ENCODE results near the gene VPS18. TPM values are rescaled to one million over a fixed set of nuclear protein-coding genes. Genes with fewer than 3 reads are reported as not detected.

The VPS18 gene
- total RNA-seq, 3 donors from 2014 or later: 15.9 to 16.7 (median 16.4) TPM

DNA sequence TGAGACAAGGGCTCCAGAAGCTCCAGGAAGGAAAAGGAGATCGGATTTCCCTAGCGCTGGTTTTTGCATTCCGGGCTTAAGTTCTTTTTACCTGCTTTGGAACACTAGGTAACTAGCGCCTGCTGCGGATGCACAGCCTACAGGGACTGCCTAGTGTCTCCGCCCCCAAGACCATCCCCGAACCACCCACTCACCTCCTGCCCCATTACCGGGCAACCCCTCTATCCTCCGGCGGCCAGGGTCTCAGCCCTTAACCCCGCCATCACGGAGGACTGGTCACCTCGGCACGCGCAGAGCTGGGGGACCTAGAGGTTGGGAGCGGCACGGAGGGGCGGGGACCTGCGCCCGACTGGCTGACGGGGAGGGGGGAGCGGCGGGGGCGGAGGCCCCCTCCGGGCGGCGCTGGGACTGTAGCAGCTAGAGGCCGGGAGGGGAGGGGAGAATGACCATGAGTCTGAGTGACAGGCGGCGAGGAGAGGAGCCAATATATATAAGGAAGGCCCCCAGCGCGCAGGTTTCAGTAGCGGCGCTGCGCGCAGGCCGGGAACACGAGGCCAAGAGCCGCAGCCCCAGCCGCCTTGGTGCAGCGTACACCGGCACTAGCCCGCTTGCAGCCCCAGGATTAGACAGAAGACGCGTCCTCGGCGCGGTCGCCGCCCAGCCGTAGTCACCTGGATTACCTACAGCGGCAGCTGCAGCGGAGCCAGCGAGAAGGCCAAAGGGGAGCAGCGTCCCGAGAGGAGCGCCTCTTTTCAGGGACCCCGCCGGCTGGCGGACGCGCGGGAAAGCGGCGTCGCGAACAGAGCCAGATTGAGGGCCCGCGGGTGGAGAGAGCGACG, 34.8 kb downstream of the VPS18 start, which contains the start of gene DLL4:
Gene DLL4 (plus strand): TSS at position 520 of the 839 bp plus-strand sequence. CDS start 329 bp downstream, outside the sequence.
- peaks cover 41% of the 10 kb centered on the region for H3K4me1 Mint-ChIP-seq (ENCODE audit: low read depth)
- ATAC-seq: peak; percentile 51 to 55
- DNase-seq: peak; percentile 33
- peak within 1 kb of the TSS; percentile 71 for H3K4me3 Mint-ChIP-seq
- H3K9me3 Mint-ChIP-seq: no peaks in the 10 kb centered on the region
- peaks cover 70% of the 10 kb centered on the region for H3K27me3 Mint-ChIP-seq (ENCODE audit: low read depth)
- H3K36me3 Mint-ChIP-seq (ENCODE audit: insufficient read depth): no peaks in the 10 kb centered on the region

GRCh38 chr15:40929660-40930429, 35.6 kb downstream of the VPS18 start:
- peak overlapping the region; percentile 71 for H3K4me3 Mint-ChIP-seq

DNA sequence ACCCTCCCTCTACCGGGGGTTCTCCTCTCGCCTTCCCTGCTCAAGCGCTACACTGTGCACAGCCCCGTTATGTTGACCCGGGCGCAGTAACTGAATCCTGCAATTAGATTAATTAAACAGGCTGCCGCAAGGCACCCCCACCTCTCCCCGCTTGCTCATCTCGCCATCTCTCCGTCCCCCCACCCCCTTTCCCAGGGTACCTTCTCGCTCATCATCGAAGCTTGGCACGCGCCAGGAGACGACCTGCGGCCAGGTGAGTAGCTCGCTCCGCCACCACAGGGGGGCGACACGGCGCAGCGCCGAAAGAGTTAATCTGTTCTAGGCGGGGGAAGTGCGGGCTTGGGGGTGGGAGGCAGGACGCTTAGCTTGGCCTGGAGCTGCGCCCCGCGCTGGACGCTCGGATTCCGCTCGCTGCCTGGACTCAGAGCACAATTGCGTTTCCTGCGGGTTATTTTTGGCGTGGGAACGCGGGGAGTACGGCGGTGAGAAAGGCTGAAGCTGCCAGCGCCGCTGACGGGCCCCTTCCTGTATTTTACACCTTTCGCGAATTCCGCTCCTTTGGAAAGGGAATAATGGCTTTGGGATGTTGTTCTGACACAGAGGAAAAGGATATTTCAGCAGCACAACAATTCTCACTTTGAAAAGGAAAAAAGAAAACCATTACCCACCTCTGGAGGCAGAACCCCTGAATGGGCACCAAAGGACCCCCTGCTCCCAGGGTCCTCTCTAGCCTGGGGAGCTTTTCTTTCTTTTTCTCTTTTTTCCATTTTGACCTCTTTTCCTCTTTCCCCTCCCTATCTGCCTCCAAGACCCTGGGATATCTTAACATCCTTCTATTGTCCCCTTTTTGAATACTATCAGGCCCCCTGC, 36.4 kb downstream of the VPS18 start:
- peak overlapping the region; percentile 71 for H3K4me3 Mint-ChIP-seq
- ATAC-seq (peak in 1 of 2 donors; percentile 16), DNase-seq (peak; percentile 53)
- H3K9me3 Mint-ChIP-seq: no peaks in the 10 kb centered on the region
- H3K36me3 Mint-ChIP-seq (ENCODE audit: insufficient read depth): no peaks in the 10 kb centered on the region
- peaks cover 41% of the 10 kb centered on the region for H3K4me1 Mint-ChIP-seq (ENCODE audit: low read depth)
- peaks cover 62% of the 10 kb centered on the region for H3K27me3 Mint-ChIP-seq (ENCODE audit: low read depth)

More at GRCh38 chr15:40929660-40930429, 35.6 kb downstream of the VPS18 start:
- DNase-seq (no peak), ATAC-seq (peak in 1 of 2 donors; percentile 3)
- Mint-ChIP-seq H3K27me3 (ENCODE audit: low read depth) (peaks cover 70% of the 10 kb centered on the region), H3K36me3 (ENCODE audit: insufficient read depth) (no peaks in the 10 kb centered on the region), H3K4me1 (ENCODE audit: low read depth) (peaks cover 41% of the 10 kb centered on the region), H3K9me3 (no peaks in the 10 kb centered on the region)

DNA sequence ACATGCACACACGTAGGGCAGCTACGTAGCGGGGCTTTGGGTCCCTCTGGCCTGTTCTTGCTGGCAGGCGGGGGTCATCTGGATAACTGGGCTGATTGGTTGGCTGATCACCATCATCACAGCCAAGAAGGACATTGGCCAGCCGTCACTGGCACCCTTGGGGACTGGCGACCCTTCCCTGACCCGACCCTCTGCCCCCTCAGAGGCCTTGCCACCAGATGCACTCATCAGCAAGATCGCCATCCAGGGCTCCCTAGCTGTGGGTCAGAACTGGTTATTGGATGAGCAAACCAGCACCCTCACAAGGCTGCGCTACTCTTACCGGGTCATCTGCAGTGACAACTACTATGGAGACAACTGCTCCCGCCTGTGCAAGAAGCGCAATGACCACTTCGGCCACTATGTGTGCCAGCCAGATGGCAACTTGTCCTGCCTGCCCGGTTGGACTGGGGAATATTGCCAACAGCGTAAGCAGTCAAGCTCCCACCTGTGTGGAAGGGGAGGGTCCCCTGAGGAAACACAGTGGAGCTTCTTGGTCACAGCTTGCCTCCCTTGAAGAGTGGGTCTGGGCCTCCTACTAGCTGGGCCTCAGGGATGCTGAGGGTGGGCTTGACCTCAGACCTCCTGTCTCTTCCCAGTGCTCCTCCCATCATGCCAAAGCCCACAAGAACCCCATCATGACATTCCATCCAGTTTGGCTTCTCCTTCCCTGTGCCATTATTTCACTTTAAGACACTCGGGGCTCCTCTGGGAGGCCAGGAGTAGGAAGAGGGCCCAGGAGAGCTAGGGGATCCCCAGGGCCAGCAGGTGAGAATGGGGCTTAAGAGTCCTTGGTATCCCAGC, 37.3 kb downstream of the VPS18 start:
- no peak for ATAC-seq
- no peak for DNase-seq
- H3K4me3 Mint-ChIP-seq: peak overlapping the region; percentile 24
- H3K27me3 Mint-ChIP-seq (ENCODE audit: low read depth): peaks cover 55% of the 10 kb centered on the region
- peaks cover 37% of the 10 kb centered on the region for H3K4me1 Mint-ChIP-seq (ENCODE audit: low read depth)
- no peaks in the 10 kb centered on the region for H3K36me3 Mint-ChIP-seq (ENCODE audit: insufficient read depth)
- H3K9me3 Mint-ChIP-seq: no peaks in the 10 kb centered on the region

- no peak for ATAC-seq
- Mint-ChIP-seq H3K4me3 (no peak overlapping the region), H3K27me3 (ENCODE audit: low read depth) (peaks cover 48% of the 10 kb centered on the region), H3K9me3 (no peaks in the 10 kb centered on the region), H3K4me1 (ENCODE audit: low read depth) (peaks cover 31% of the 10 kb centered on the region), H3K36me3 (ENCODE audit: insufficient read depth) (no peaks in the 10 kb centered on the region)
- no peak for DNase-seq
Observed at GRCh38 chr15:40932156-40932555, 37.9 kb downstream of the VPS18 start.

GRCh38 chr15:40932649-40933516, 38.6 kb downstream of the VPS18 start:
- no peak overlapping the region for H3K4me3 Mint-ChIP-seq
- no peaks in the 10 kb centered on the region for H3K36me3 Mint-ChIP-seq (ENCODE audit: insufficient read depth)
- peaks cover 45% of the 10 kb centered on the region for H3K27me3 Mint-ChIP-seq (ENCODE audit: low read depth)
- ATAC-seq (no peak), DNase-seq (no peak)
- no peaks in the 10 kb centered on the region for H3K9me3 Mint-ChIP-seq
- H3K4me1 Mint-ChIP-seq (ENCODE audit: low read depth): peaks cover 29% of the 10 kb centered on the region

DNA sequence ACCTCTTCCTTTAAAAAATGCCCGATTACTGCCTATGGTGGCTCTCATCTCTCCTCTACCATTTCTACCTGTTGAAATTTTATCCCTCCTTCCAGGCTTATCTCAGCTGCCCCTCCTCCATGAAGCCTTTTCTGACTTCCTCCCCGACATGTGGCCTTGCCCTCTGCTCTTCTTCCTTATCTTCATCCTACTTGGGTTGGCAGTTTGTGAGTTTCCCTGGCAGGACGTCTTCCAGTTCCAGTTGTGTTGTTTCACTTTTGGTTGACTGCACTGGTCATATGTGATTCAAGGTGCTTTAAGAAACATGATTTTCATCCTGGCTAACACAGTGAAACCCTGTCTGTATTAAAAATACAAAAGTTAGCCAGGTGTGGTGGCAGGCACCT, 39.3 kb downstream of the VPS18 start:
- ATAC-seq: no peak
- Mint-ChIP-seq H3K4me1 (ENCODE audit: low read depth) (peaks cover 25% of the 10 kb centered on the region), H3K27me3 (ENCODE audit: low read depth) (peaks cover 41% of the 10 kb centered on the region), H3K9me3 (no peaks in the 10 kb centered on the region), H3K4me3 (no peak overlapping the region), H3K36me3 (ENCODE audit: insufficient read depth) (no peaks in the 10 kb centered on the region)
- DNase-seq: no peak

- H3K36me3 Mint-ChIP-seq (ENCODE audit: insufficient read depth): no peaks in the 10 kb centered on the region
- DNase-seq (no peak), ATAC-seq (no peak)
- H3K4me1 Mint-ChIP-seq (ENCODE audit: low read depth): peaks cover 20% of the 10 kb centered on the region
- H3K9me3 Mint-ChIP-seq: no peaks in the 10 kb centered on the region
- H3K27me3 Mint-ChIP-seq (ENCODE audit: low read depth): peaks cover 34% of the 10 kb centered on the region
- no peak overlapping the region for H3K4me3 Mint-ChIP-seq
Observed at GRCh38 chr15:40934457-40934856, 40.2 kb downstream of the VPS18 start.

- no peaks in the 10 kb centered on the region for H3K9me3 Mint-ChIP-seq
- ATAC-seq: no peak
- no peak overlapping the region for H3K4me3 Mint-ChIP-seq
Observed at GRCh38 chr15:40936234-40936708, 42.0 kb downstream of the VPS18 start.

GRCh38 chr15:40936709-40937666, 42.7 kb downstream of the VPS18 start:
- Mint-ChIP-seq H3K4me3 (no peak overlapping the region), H3K36me3 (ENCODE audit: insufficient read depth) (no peaks in the 10 kb centered on the region), H3K4me1 (ENCODE audit: low read depth) (peaks cover 16% of the 10 kb centered on the region), H3K9me3 (no peaks in the 10 kb centered on the region), H3K27me3 (ENCODE audit: low read depth) (peaks cover 11% of the 10 kb centered on the region)
- ATAC-seq (no peak), DNase-seq (no peak)

More at GRCh38 chr15:40936234-40936708, 42.0 kb downstream of the VPS18 start:
- no peaks in the 10 kb centered on the region for H3K36me3 Mint-ChIP-seq (ENCODE audit: insufficient read depth)
- no peak for DNase-seq
- peaks cover 18% of the 10 kb centered on the region for H3K27me3 Mint-ChIP-seq (ENCODE audit: low read depth)
- peaks cover 18% of the 10 kb centered on the region for H3K4me1 Mint-ChIP-seq (ENCODE audit: low read depth)

GRCh38 chr15:40937762-40938535, 43.7 kb downstream of the VPS18 start:
- DNase-seq (no peak), ATAC-seq (no peak)
- H3K4me3 Mint-ChIP-seq: no peak overlapping the region
- no peaks in the 10 kb centered on the region for H3K9me3 Mint-ChIP-seq
- H3K36me3 Mint-ChIP-seq (ENCODE audit: insufficient read depth): no peaks in the 10 kb centered on the region
- peaks cover 5% of the 10 kb centered on the region for H3K27me3 Mint-ChIP-seq (ENCODE audit: low read depth)
- H3K4me1 Mint-ChIP-seq (ENCODE audit: low read depth): peaks cover 23% of the 10 kb centered on the region

Measured in activated T-cell treated with anti-CD3 and anti-CD28 coated beads, Interleukin-2, amount 50 U/mL, for 4 hours (primary cell).